Activated T-cell treated with anti-CD3 and anti-CD28 coated beads for 4 hours (primary cell): ENCODE data around the gene EMD.

Source experiments
- DNase-seq: peaks from one replicate; pipeline ENCODE4 v3.0.0-alpha.2; 2020

EMD gene

GRCh38 chrX:154426916-154427770 is 48.0 kb downstream of the EMD start:
- no peak for DNase-seq

- DNase-seq, result peak; percentile 69
Observed at GRCh38 chrX:154428176-154429171, 49.4 kb downstream of the EMD start, which contains the start of gene ATP6AP1. ATP6AP1 (plus strand) TSS chrX:154428677; CDS start chrX:154428693, 16 bp downstream.

- DNase-seq, result no peak
Observed at GRCh38 chrX:154429711-154430110, 50.6 kb downstream of the EMD start.

- DNase-seq, result no peak
Observed at GRCh38 chrX:154430479-154430878, 51.4 kb downstream of the EMD start.

GRCh38 chrX:154430916-154431315 is 51.8 kb downstream of the EMD start:
- no peak for DNase-seq
